Neural cell (in vitro differentiated cells): ENCODE results near the gene CPLX4. TPM values are rescaled to one million over a fixed set of nuclear protein-coding genes. Genes with fewer than 3 reads are reported as not detected.

ENCODE experiments used
- H2AFZ ChIP-seq: fragments of 200-600, 300-800 bp; sonication (generic), shearing (Covaris generic); 2 replicates; pipeline ENCODE4 v1.6.0; 2014; ENCODE audit warnings: low read depth, mild to moderate bottlenecking, antibody characterized with exemption, low read length, moderate library complexity
- H3F3A ChIP-seq: fragments of 200-600 bp; shearing (Covaris generic); 2 replicates; pipeline ENCODE4 v1.6.1; 2016; ENCODE audit warnings: mild to moderate bottlenecking, moderate library complexity, mixed read lengths, antibody characterized with exemption, low read length; ENCODE audit not compliant: insufficient read depth, poor library complexity, severe bottlenecking
- H3K27ac ChIP-seq: fragments of 200-600, 300-800 bp; sonication (generic), shearing (Covaris generic); 2 replicates; pipeline ENCODE4 v1.5.1; 2014; ENCODE audit warnings: mild to moderate bottlenecking, low read length, moderate library complexity
- H3K27me3 ChIP-seq: fragments of 300-800, 200-600 bp; sonication (generic), shearing (Covaris generic); 2 replicates; pipeline ENCODE4 v1.6.0; 2014; ENCODE audit warnings: mild to moderate bottlenecking, low read depth, low read length, moderate library complexity; ENCODE audit not compliant: insufficient read depth
- H3K36me3 ChIP-seq: fragments of 300-800, 200-600 bp; sonication (generic), shearing (Covaris generic); 2 replicates; pipeline ENCODE4 v1.5.1; 2014; ENCODE audit warnings: mild to moderate bottlenecking, antibody characterized with exemption, low read length, moderate library complexity; ENCODE audit not compliant: insufficient read depth
- H3K4me2 ChIP-seq: fragments of 300-800, 200-600 bp; sonication (generic), shearing (Covaris generic); 2 replicates; pipeline ENCODE4 v1.6.0; 2014; ENCODE audit warnings: mild to moderate bottlenecking, low read length
- H3K4me3 ChIP-seq: fragments of 300-800, 200-600 bp; sonication (generic), shearing (Covaris generic); 2 replicates; pipeline ENCODE4 v1.5.1; 2014; ENCODE audit warnings: mild to moderate bottlenecking, low read length, moderate library complexity
- H3K79me2 ChIP-seq: fragments of 200-600 bp; shearing (Covaris generic); replicated peaks from 2 replicates; pipeline ENCODE4 v1.6.0; 2014; ENCODE audit warnings: mild to moderate bottlenecking, low read length, moderate library complexity; ENCODE audit not compliant: insufficient read depth
- H3K9ac ChIP-seq: fragments of 300-800, 200-600 bp; sonication (generic), shearing (Covaris generic); 2 replicates; pipeline ENCODE4 v1.6.1; 2016; ENCODE audit warnings: mild to moderate bottlenecking, low read length, mixed read lengths
- H3K9me2 ChIP-seq: fragments of 200-600 bp; shearing (Covaris generic); 2 replicates; pipeline ENCODE4 v1.6.1; 2016; ENCODE audit warnings: mild to moderate bottlenecking, low read length, mixed read lengths; ENCODE audit not compliant: insufficient read depth
- H3K9me3 ChIP-seq: fragments of 200-600, 300-800 bp; sonication (generic), shearing (Covaris generic); 2 replicates; pipeline ENCODE4 v1.6.1; 2016; ENCODE audit warnings: mild to moderate bottlenecking, mixed run types, low read length, moderate library complexity, mixed read lengths
- H4K20me1 ChIP-seq: fragments of 200-600 bp; shearing (Covaris generic); 2 replicates; pipeline ENCODE4 v1.6.1; 2016; ENCODE audit warnings: mild to moderate bottlenecking, mixed run types; ENCODE audit not compliant: insufficient read depth
- CTCF ChIP-seq: fragments of 450-650 bp; IDR thresholded peaks from 2 replicates; pipeline ENCODE4 v1.5.1; 2014; ENCODE audit warnings: antibody characterized with exemption, mild to moderate bottlenecking, moderate library complexity; ENCODE audit not compliant: poor library complexity, severe bottlenecking
- EP300 ChIP-seq: fragments of 450-650 bp; conservative IDR thresholded peaks from 2 replicates; pipeline ENCODE4 v1.6.1; 2014; ENCODE audit warnings: antibody characterized with exemption, mild to moderate bottlenecking, moderate library complexity; ENCODE audit not compliant: poor library complexity, severe bottlenecking
- EZH2 ChIP-seq: fragments of 200-600, 300-800 bp; shearing (Covaris generic), sonication (generic); IDR thresholded peaks from 2 replicates; pipeline ENCODE4 v1.6.1; 2014; ENCODE audit warnings: antibody characterized with exemption, low read length, borderline replicate concordance, mild to moderate bottlenecking; ENCODE audit not compliant: insufficient read depth, poor library complexity, severe bottlenecking
- MXI1 ChIP-seq: fragments of 450-650 bp; conservative IDR thresholded peaks from 2 replicates; pipeline ENCODE4 v1.6.1; 2014; ENCODE audit warnings: antibody characterized with exemption, mild to moderate bottlenecking; ENCODE audit not compliant: poor library complexity, severe bottlenecking
- POLR2AphosphoS5 ChIP-seq: IDR thresholded peaks from 2 replicates; pipeline ENCODE4 v1.6.1; 2012
- RAD21 ChIP-seq: fragments of 450-650 bp; conservative IDR thresholded peaks from 2 replicates; pipeline ENCODE4 v1.6.1; 2014; ENCODE audit warnings: antibody characterized with exemption, mild to moderate bottlenecking, moderate library complexity
- SMC3 ChIP-seq: fragments of 450-650 bp; conservative IDR thresholded peaks from 2 replicates; pipeline ENCODE4 v1.6.1; 2014; ENCODE audit warnings: antibody characterized with exemption, mild to moderate bottlenecking, moderate library complexity; ENCODE audit not compliant: poor library complexity
- TAF1 ChIP-seq: IDR thresholded peaks from 2 replicates; pipeline ENCODE4 v1.6.1; 2012; ENCODE audit warnings: low read depth
- polyA plus RNA-seq: library from polyadenylated mRNA; depleted of rRNA; stranded (reverse); fragments of >200 nt; gene quantifications from 2 replicates; pipeline ENCODE4 v1.2.3, GENCODE V29; 2014
- TF ChIP-seq, protein P1 (sequence below): IDR thresholded peaks from 2 replicates; pipeline ENCODE4 v1.6.1; 2012; ENCODE audit warnings: borderline replicate concordance

CPLX4 gene
- polyA plus RNA-seq, 1 donor from 2014 or later: not detected

DNA sequence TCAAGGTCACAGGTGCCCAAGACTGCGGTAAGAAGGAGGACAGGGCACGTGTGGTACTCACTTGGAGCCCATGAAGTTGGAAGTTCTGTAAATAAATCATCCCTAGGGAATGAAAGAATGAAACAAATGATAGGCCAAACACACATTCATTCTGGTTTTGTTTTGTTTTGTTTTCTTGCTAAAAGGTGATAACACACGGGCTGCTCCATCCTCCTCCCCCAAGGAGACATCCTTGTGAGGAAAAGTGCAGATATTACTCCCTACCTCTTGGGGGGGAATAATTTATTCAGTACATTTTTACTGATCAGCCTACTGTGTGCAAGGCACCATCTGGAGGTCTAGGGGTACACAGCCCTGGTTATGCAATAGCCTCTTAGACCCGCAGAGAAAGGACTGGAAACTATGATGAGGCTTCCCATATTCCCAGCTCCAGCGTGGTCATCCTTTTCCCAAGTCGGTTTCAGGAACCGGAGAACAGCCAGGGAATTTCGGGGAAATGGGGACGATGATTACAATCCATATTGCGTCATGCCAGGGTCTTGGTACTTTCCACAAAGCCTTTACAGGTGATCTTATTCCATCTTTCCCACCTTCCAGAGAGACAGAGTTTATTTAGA lies 51.5 kb downstream of the CPLX4 start:
- Histone ChIP-seq H4K20me1 (no peaks in the 10 kb centered on the region), H3K79me2 (no peaks in the 10 kb centered on the region), H2AFZ (no peak overlapping the region), H3K27me3 (peaks cover 92% of the 10 kb centered on the region), H3K4me3 (no peak overlapping the region), H3F3A (no peaks in the 10 kb centered on the region), H3K4me2 (no peak overlapping the region), H3K9me3 (peaks cover 15% of the 10 kb centered on the region), H3K9ac (no peak overlapping the region), H3K9me2 (no peaks in the 10 kb centered on the region), H3K36me3 (no peaks in the 10 kb centered on the region), H3K27ac (no peak overlapping the region)
- TF ChIP-seq POLR2AphosphoS5 (no peak), TAF1 (no peak), CTCF (no peak), RAD21 (no peak), SMC3 (no peak), EZH2 (no peak), EP300 (no peak), MXI1 (no peak)
- TF ChIP-seq, protein P1, sequence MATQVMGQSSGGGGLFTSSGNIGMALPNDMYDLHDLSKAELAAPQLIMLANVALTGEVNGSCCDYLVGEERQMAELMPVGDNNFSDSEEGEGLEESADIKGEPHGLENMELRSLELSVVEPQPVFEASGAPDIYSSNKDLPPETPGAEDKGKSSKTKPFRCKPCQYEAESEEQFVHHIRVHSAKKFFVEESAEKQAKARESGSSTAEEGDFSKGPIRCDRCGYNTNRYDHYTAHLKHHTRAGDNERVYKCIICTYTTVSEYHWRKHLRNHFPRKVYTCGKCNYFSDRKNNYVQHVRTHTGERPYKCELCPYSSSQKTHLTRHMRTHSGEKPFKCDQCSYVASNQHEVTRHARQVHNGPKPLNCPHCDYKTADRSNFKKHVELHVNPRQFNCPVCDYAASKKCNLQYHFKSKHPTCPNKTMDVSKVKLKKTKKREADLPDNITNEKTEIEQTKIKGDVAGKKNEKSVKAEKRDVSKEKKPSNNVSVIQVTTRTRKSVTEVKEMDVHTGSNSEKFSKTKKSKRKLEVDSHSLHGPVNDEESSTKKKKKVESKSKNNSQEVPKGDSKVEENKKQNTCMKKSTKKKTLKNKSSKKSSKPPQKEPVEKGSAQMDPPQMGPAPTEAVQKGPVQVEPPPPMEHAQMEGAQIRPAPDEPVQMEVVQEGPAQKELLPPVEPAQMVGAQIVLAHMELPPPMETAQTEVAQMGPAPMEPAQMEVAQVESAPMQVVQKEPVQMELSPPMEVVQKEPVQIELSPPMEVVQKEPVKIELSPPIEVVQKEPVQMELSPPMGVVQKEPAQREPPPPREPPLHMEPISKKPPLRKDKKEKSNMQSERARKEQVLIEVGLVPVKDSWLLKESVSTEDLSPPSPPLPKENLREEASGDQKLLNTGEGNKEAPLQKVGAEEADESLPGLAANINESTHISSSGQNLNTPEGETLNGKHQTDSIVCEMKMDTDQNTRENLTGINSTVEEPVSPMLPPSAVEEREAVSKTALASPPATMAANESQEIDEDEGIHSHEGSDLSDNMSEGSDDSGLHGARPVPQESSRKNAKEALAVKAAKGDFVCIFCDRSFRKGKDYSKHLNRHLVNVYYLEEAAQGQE: no peak

DNA sequence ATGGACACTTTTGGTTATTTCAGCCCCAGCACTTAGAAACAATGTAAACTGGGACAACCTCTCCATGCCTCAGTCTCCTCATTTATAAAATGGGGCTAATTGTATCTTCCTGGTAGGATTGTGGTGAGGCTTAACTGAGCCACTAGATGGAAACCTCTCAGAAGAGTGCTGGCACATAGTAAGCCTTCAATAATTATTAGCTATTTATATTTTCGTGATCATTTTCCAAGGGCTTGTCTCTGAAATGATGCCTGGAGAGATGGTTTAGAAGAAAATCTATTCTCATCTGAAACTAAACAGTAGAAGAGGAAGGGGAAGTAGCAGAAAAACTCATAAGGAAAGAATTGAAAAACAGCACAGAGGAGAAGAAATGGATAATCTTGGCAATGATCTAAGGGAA lies 52.0 kb downstream of the CPLX4 start:
- peaks cover 86% of the 10 kb centered on the region for H3K27me3 ChIP-seq
- no peak overlapping the region for H3K9ac ChIP-seq
- H3K79me2 ChIP-seq: no peaks in the 10 kb centered on the region
- no peaks in the 10 kb centered on the region for H3K36me3 ChIP-seq
- H3K9me2 ChIP-seq: no peaks in the 10 kb centered on the region
- no peaks in the 10 kb centered on the region for H4K20me1 ChIP-seq
- no peak overlapping the region for H2AFZ ChIP-seq
- no peaks in the 10 kb centered on the region for H3F3A ChIP-seq
- H3K9me3 ChIP-seq: peaks cover 15% of the 10 kb centered on the region
- no peak overlapping the region for H3K27ac ChIP-seq
- TF ChIP-seq EP300 (no peak), CTCF (no peak), MXI1 (no peak), POLR2AphosphoS5 (no peak), EZH2 (no peak), RAD21 (no peak), TAF1 (no peak), SMC3 (no peak)
- TF ChIP-seq, protein P1: no peak
- no peak overlapping the region for H3K4me3 ChIP-seq
- no peak overlapping the region for H3K4me2 ChIP-seq
